Measurements from ENCODE around the gene C2CD4C. TPM values are rescaled to one million over a fixed set of nuclear protein-coding genes. Genes with fewer than 3 reads are reported as not detected.

The C2CD4C gene
- polyA plus RNA-seq, 1 donor from 2014 or later: 21.4 TPM

DNA sequence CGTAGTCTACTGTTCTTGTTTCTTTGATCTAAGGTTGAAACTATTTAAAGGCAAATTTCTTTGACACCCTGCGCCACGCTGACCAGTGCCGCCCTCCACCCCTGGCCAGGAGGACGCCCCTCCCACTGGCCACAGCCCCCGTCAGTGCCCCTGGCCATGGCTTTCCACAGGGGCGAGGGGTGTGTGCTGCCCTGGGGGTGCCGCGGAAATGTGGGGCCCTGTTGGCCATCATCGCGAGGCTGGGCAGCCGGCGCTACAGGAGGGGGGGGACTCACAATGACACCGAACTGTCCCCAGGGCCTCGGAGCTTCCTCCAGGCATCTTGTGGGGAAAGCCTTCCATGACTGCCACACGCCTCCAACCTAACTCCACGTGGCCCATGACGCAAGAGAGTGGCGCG is 41.0 kb upstream of the C2CD4C start:
- Histone ChIP-seq H3K9me2 (ENCODE audit: insufficient read depth, low read length) (no peaks in the 10 kb centered on the region), H3K9ac (ENCODE audit: low read length) (no peak overlapping the region), H3K27me3 (ENCODE audit: insufficient read depth, low read depth, low read length) (no peaks in the 10 kb centered on the region), H3K27ac (ENCODE audit: low read length) (no peak overlapping the region), H3K36me3 (ENCODE audit: insufficient read depth, low read length) (peaks cover 5% of the 10 kb centered on the region), H3F3A (ENCODE audit: insufficient read depth, low read length, poor library complexity, severe bottlenecking) (no peaks in the 10 kb centered on the region), H3K4me2 (ENCODE audit: low read length) (no peak overlapping the region), H3K79me2 (replicated peaks; ENCODE audit: insufficient read depth, low read length) (no peaks in the 10 kb centered on the region), H2AFZ (ENCODE audit: low read depth, low read length) (no peak overlapping the region), H3K9me3 (ENCODE audit: low read length) (no peaks in the 10 kb centered on the region), H4K20me1 (ENCODE audit: insufficient read depth) (no peaks in the 10 kb centered on the region), H3K4me3 (ENCODE audit: low read length) (no peak overlapping the region)
- TF ChIP-seq SMC3 (conservative IDR thresholded peaks at IDR 0.05; ENCODE audit: poor library complexity) (no peak), TAF1 (IDR thresholded peaks at IDR 0.05; ENCODE audit: low read depth) (no peak), POLR2AphosphoS5 (IDR thresholded peaks at IDR 0.05) (no peak), RAD21 (conservative IDR thresholded peaks at IDR 0.05) (no peak), MXI1 (conservative IDR thresholded peaks at IDR 0.05; ENCODE audit: poor library complexity, severe bottlenecking) (no peak), EP300 (conservative IDR thresholded peaks at IDR 0.05; ENCODE audit: poor library complexity, severe bottlenecking) (no peak)
- TF ChIP-seq, protein P1, sequence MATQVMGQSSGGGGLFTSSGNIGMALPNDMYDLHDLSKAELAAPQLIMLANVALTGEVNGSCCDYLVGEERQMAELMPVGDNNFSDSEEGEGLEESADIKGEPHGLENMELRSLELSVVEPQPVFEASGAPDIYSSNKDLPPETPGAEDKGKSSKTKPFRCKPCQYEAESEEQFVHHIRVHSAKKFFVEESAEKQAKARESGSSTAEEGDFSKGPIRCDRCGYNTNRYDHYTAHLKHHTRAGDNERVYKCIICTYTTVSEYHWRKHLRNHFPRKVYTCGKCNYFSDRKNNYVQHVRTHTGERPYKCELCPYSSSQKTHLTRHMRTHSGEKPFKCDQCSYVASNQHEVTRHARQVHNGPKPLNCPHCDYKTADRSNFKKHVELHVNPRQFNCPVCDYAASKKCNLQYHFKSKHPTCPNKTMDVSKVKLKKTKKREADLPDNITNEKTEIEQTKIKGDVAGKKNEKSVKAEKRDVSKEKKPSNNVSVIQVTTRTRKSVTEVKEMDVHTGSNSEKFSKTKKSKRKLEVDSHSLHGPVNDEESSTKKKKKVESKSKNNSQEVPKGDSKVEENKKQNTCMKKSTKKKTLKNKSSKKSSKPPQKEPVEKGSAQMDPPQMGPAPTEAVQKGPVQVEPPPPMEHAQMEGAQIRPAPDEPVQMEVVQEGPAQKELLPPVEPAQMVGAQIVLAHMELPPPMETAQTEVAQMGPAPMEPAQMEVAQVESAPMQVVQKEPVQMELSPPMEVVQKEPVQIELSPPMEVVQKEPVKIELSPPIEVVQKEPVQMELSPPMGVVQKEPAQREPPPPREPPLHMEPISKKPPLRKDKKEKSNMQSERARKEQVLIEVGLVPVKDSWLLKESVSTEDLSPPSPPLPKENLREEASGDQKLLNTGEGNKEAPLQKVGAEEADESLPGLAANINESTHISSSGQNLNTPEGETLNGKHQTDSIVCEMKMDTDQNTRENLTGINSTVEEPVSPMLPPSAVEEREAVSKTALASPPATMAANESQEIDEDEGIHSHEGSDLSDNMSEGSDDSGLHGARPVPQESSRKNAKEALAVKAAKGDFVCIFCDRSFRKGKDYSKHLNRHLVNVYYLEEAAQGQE (IDR thresholded peaks at IDR 0.05; ENCODE audit: borderline replicate concordance): no peak

- Histone ChIP-seq H4K20me1 (ENCODE audit: insufficient read depth) (no peaks in the 10 kb centered on the region), H3K4me3 (ENCODE audit: low read length) (no peak overlapping the region), H3K9ac (ENCODE audit: low read length) (no peak overlapping the region), H3K9me3 (ENCODE audit: low read length) (no peaks in the 10 kb centered on the region), H3K79me2 (replicated peaks; ENCODE audit: insufficient read depth, low read length) (no peaks in the 10 kb centered on the region), H2AFZ (ENCODE audit: low read depth, low read length) (no peak overlapping the region), H3K27ac (ENCODE audit: low read length) (no peak overlapping the region), H3K9me2 (ENCODE audit: insufficient read depth, low read length) (no peaks in the 10 kb centered on the region), H3F3A (ENCODE audit: insufficient read depth, low read length, poor library complexity, severe bottlenecking) (no peaks in the 10 kb centered on the region), H3K4me2 (ENCODE audit: low read length) (no peak overlapping the region), H3K27me3 (ENCODE audit: insufficient read depth, low read depth, low read length) (no peaks in the 10 kb centered on the region), H3K36me3 (ENCODE audit: insufficient read depth, low read length) (no peaks in the 10 kb centered on the region)
- TF ChIP-seq MXI1 (conservative IDR thresholded peaks at IDR 0.05; ENCODE audit: poor library complexity, severe bottlenecking) (no peak), SMC3 (conservative IDR thresholded peaks at IDR 0.05; ENCODE audit: poor library complexity) (no peak), RAD21 (conservative IDR thresholded peaks at IDR 0.05) (no peak), EP300 (conservative IDR thresholded peaks at IDR 0.05; ENCODE audit: poor library complexity, severe bottlenecking) (no peak), POLR2AphosphoS5 (IDR thresholded peaks at IDR 0.05) (no peak)
These were observed 39.0 kb upstream of the C2CD4C start for GRCh38 chr19:447816-448560.

- Histone ChIP-seq H3K79me2 (replicated peaks; ENCODE audit: insufficient read depth, low read length) (no peaks in the 10 kb centered on the region), H3K27me3 (ENCODE audit: insufficient read depth, low read depth, low read length) (no peaks in the 10 kb centered on the region), H2AFZ (ENCODE audit: low read depth, low read length) (no peak overlapping the region), H3K4me2 (ENCODE audit: low read length) (no peak overlapping the region), H3K9me2 (ENCODE audit: insufficient read depth, low read length) (no peaks in the 10 kb centered on the region), H3F3A (ENCODE audit: insufficient read depth, low read length, poor library complexity, severe bottlenecking) (no peaks in the 10 kb centered on the region), H4K20me1 (ENCODE audit: insufficient read depth) (no peaks in the 10 kb centered on the region), H3K9ac (ENCODE audit: low read length) (no peak overlapping the region), H3K36me3 (ENCODE audit: insufficient read depth, low read length) (no peaks in the 10 kb centered on the region), H3K27ac (ENCODE audit: low read length) (no peak overlapping the region), H3K9me3 (ENCODE audit: low read length) (no peaks in the 10 kb centered on the region), H3K4me3 (ENCODE audit: low read length) (no peak overlapping the region)
- no peak for TF ChIP-seq SMC3 (conservative IDR thresholded peaks at IDR 0.05; ENCODE audit: poor library complexity)
- no peak for TF ChIP-seq EZH2 (IDR thresholded peaks at IDR 0.05; ENCODE audit: borderline replicate concordance, insufficient read depth, low read length, poor library complexity, severe bottlenecking)
- TF ChIP-seq TAF1 (IDR thresholded peaks at IDR 0.05; ENCODE audit: low read depth): no peak
- TF ChIP-seq, protein P2, sequence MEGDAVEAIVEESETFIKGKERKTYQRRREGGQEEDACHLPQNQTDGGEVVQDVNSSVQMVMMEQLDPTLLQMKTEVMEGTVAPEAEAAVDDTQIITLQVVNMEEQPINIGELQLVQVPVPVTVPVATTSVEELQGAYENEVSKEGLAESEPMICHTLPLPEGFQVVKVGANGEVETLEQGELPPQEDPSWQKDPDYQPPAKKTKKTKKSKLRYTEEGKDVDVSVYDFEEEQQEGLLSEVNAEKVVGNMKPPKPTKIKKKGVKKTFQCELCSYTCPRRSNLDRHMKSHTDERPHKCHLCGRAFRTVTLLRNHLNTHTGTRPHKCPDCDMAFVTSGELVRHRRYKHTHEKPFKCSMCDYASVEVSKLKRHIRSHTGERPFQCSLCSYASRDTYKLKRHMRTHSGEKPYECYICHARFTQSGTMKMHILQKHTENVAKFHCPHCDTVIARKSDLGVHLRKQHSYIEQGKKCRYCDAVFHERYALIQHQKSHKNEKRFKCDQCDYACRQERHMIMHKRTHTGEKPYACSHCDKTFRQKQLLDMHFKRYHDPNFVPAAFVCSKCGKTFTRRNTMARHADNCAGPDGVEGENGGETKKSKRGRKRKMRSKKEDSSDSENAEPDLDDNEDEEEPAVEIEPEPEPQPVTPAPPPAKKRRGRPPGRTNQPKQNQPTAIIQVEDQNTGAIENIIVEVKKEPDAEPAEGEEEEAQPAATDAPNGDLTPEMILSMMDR (IDR thresholded peaks at IDR 0.05; ENCODE audit: poor library complexity, severe bottlenecking): no peak
- no peak for TF ChIP-seq RAD21 (conservative IDR thresholded peaks at IDR 0.05)
- TF ChIP-seq, protein P1 (IDR thresholded peaks at IDR 0.05; ENCODE audit: borderline replicate concordance): no peak
- no peak for TF ChIP-seq EP300 (conservative IDR thresholded peaks at IDR 0.05; ENCODE audit: poor library complexity, severe bottlenecking)
- TF ChIP-seq MXI1 (conservative IDR thresholded peaks at IDR 0.05; ENCODE audit: poor library complexity, severe bottlenecking): no peak
- no peak for TF ChIP-seq POLR2AphosphoS5 (IDR thresholded peaks at IDR 0.05)
These were observed 38.1 kb upstream of the C2CD4C start for GRCh38 chr19:447064-447426.

Measured in neural cell (in vitro differentiated cells).